ENCODE measurements around the gene GPC5.
"Not testable (repeated sequence)": the region's sequence is repeated elsewhere in the genome, so short reads cannot be mapped to it uniquely, and the experiment has no call there.

GPC5 gene

GRCh38 chr13:91659256-91660075, 261.0 kb downstream of the GPC5 start:
- no peak for DNase-seq

- no peak for DNase-seq
Measured at GRCh38 chr13:91660076-91660415, 261.6 kb downstream of the GPC5 start.

DNA sequence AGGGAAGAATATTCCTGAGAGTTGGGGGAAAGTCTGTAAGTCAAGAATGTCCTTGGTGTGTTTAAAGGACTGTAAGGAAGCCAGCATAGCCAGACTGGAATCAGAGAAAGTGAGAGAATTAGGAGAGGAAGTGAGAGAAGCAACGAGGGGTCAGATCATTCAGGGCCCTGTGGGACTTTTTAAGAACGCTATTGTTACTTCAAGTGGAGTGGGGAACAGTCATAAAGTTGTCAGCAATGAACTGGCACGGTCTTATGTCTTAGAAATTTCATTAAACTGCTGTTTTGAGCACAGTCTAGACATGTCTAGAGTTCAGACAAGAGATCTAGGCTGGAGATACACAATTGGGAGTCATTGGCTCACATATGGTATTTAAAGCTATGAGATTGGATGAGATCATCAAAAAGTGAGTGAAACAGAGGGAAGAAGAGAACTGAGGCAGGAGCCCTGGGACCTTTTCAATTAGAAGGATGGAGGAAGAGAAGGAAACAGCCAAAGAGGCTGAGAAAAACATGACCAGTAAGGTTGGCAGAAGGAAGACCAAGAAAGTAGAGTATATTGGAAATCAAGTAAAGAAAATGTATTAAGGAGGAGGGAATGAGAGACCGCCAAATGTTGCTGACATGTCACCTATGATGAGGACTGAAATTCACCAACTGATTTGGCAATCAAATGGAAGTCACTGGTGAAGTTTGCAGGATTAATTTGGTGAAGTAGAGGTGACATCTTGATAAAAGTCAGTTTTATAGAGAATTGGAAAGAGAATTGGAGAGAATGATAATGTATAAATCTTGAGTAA, 263.5 kb downstream of the GPC5 start:
- DNase-seq: no peak

DNA sequence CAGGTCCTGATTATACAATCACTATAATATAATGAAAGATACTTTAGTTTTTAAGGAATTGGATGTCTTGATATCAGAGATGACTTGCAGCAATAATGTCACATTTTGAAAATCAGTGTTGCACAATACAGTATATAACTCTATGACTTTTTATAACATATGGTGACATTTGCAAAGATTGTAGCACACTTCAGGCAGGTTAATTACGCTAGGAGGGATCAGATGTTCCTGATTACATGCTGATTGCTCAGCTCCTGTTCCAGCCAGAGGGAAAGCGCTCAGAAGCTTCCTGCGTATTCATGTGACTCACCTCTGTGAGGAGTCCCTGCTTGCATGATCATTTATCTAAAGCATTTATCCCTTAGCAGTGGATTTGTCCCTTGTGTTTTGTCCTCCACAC, 265.6 kb downstream of the GPC5 start:
- no peak for DNase-seq

DNA sequence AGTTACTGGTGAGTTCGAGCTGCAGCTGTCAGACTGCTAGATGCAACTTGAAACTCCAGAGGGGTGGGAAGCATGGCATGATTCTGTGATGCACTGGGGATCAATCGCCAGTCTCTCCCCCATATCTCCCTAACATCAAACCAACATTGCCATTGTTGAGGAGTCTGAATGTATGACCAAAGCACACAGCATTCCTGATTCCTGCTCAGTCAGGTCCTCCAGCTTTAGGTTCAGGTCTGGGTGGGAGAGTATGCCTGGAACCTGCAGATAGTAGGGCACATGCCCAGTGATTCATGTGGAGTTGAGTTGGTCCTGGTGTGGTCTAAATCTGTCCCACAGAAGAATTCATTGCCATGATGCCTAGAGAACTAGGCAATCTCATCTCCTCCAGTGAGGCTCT, 269.1 kb downstream of the GPC5 start:
- no peak for DNase-seq

DNA sequence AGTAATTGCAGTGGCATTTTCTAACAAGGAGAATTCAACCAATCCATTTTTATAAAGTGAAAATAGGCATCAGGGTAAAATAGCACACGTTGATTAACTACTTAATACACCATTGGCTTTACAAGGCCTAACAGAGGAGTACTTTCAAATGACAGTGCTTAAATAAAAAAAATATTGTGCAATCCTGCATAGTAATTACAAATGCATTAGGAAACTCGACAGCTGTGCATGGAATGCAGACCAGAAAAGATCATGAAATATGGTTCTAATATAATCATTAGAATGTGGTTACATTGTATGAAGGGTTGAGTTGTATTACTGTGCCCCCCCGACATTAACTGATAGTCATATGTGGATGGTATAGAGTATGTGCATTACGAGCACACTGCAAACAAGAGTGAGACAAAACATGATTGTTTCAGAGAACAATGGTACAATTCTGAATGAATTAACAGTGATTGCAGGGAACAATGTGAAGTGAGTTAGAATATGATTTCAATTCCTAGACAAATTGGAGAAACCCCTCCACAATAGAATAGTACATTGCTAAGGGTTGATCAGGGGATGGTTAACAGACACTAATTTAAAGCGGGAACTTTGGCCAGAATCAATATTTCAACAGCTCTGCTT, 270.6 kb downstream of the GPC5 start:
- DNase-seq: peak; percentile 63

- not testable (repeated sequence) for DNase-seq
Measured at GRCh38 chr13:91674347-91674746, 275.9 kb downstream of the GPC5 start.

GRCh38 chr13:91684746-91685145, 286.3 kb downstream of the GPC5 start:
- DNase-seq: no peak

DNA sequence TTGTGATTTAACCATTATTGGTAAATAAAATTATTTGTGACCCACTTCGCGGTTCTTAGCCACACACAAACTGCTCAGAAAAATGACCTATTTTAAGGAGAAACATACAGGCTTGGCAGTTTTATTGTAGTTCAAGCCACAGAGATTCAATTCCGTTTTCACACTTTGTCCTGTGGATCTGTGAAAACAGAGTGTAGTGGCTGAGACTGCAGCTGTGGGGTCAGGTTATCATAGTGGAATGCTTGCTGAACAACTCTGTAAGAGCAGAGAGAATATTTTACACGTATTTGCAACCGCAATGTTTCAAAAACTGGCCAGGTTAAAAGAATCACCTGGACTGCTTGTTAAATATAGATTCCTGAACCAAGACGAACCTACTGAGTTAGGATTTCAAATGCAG, 292.5 kb downstream of the GPC5 start:
- no peak for DNase-seq

DNA sequence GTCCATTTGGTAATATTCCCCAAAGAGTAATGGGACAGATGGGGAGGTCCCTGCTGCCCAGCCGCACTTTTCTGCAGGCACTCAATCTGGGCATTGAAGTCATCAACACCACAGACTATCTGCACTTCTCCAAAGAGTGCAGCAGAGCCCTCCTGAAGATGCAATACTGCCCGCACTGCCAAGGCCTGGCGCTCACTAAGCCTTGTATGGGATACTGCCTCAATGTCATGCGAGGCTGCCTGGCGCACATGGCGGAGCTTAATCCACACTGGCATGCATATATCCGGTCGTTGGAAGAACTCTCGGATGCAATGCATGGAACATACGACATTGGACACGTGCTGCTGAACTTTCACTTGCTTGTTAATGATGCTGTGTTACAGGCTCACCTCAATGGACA, 295.0 kb downstream of the GPC5 start:
- no peak for DNase-seq

DNA sequence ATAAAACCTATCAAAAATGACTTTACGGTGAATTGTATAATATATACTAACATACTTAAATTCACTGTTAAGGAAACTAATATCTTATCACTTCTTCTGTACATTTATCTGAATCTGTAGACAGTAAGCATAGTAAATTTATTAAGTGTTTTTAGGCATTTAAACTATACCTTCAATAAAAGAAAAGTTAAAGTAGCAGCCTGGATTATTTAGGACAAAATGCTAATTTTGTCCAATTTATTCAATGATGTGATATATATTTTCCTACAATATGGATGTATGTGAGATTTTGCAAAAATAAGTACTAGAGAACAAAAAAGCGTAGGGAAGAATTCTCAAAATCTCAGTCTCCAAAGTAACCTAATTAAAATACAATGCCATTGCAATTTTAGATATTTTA, 299.9 kb downstream of the GPC5 start:
- DNase-seq: no peak

- no peak for DNase-seq
Measured at GRCh38 chr13:91698767-91699166, 300.3 kb downstream of the GPC5 start.

DNA sequence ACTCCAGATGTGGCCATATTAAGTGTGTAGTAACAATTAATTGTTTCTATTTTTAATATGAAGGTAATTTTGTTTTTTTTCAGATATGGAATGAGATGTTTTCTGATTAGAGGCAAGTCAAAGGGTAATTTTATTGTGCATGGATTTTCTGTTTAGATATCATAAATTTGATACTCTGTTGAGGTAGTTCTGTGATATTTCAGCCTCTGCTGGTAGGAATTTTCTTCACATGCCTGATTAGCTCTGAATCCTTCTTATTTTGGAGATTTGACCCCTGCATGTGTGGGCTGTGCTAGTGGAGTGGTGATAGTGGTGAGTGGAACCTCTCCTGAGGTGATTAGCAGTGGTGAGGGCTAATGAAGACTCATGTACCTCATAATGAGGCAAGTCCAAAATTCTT, 301.4 kb downstream of the GPC5 start:
- no peak for DNase-seq

GRCh38 chr13:91701975-91702374, 303.6 kb downstream of the GPC5 start:
- no peak for DNase-seq

DNA sequence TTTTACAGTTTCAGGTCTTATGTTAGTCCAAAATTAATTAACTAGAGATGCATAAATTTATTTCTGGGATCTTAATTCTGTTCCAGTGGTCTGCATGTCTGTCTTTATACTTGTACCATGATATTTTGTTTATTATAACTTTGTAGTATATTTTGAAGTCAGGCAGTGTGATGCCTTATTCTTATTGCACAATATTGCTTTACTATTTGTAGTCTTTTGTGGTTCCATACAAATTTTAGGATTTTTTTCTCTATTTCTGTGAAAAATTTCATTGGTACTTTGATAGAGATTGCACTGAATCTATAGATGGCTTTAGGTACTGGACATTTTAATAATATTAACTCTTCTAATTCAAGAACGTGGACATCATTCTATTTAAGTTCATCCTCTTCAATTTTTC, 304.0 kb downstream of the GPC5 start:
- no peak for DNase-seq

DNA sequence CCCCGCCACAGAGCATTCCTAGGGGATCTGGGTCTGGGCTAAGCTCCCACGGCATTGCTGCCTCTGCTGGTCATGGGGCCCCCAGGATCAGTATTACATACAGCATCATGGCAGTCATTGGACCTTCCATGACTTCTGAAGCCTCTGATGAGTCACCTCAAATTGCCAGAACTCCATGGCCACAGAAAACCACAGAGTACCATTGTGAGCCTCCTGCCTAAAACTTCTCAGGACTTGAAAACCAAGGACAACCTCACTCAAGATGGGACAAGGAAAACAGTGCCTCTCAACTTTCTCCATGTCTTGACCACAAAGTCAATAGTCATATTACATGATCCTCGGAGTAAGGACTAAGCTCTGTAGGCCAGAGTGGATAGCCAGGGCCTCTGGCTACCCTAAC, 306.0 kb downstream of the GPC5 start:
- peak; percentile 6 for DNase-seq

DNA sequence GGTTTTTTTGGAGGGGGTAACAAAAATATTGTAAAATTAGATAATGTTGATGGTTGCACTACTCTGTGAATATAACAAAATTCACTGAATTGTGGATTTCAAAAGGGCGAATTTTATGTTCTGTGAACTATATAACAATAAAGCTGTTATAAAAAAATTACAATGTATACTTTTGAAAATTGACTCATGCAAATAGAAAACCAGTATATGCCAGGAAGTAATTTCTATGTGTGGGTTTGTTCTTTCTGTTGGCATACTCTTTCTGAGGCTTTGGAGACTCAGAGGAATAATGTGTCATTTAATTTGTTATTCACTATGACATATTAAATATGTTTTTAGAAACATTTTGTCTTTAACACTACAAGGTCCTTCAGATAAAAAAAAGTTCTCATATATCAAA, 310.1 kb downstream of the GPC5 start:
- DNase-seq: no peak

DNA sequence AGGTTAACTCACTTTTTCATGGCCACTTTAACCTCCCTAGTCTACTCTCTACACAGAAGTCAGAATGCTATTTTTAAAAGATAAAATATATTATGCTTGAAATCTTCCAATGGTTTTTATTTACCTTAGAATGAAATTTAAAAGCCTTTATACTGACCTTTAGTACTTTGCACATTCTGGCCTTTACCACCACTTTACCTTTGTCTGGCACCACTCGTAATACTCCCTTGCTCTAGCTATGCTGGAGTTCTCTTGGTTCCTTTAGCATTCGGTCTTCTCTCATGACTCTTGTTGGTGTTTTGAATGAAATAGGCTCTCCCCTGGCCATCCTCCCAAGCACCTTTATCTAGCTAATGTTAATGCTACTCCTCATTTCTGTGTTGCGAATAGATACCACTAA, 310.8 kb downstream of the GPC5 start:
- DNase-seq: no peak

GRCh38 chr13:91710733-91711132, 312.3 kb downstream of the GPC5 start:
- DNase-seq: no peak

DNA sequence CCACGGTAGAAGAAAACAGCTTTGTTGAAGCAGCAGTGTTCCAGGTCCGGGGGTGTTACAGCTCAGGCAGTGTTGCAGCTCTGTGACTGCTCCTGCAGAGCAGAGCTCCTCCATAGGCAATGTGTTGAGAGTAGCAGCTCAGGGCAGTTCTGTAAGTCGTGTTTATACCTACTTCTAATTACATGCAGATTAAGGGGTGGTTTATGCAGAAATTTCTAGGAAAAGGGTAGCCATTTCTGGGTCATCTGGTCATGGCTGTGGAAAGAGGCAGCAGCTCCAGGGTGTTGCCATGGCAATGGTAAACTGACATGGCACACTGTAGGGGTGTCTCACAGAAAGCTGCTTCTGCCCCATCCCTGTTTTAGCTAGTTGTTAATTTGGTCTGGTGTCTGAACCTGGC, 316.4 kb downstream of the GPC5 start:
- no peak for DNase-seq

- DNase-seq: no peak
Measured at GRCh38 chr13:91716436-91717065, 318.1 kb downstream of the GPC5 start.

- peak; percentile 1 for DNase-seq
Measured at GRCh38 chr13:91719033-91719432, 320.6 kb downstream of the GPC5 start.

DNA sequence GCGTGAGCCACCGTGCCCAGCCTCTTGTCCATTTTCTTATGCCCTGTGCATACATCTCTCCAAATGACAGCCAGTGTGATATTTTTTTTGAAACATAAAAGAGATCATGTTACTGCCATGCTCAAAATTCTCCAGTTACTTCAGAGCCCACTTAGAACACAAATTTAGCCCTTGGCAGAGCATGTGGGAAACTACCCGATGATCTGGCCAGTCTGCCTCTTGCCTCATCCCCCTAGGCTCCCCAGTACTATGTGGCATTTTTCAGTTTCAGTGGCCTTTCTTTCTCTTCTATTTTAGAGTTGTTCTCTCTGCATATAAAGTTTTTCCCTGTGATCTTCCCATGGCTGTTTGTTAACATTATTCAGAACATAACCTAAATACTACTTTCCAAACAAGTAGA, 323.0 kb downstream of the GPC5 start:
- no peak for DNase-seq
